ENCODE measurements around the gene ZDHHC14.
"Not testable (repeated sequence)": the region's sequence is repeated elsewhere in the genome, so short reads cannot be mapped to it uniquely, and the experiment has no call there.

ZDHHC14 gene

DNA sequence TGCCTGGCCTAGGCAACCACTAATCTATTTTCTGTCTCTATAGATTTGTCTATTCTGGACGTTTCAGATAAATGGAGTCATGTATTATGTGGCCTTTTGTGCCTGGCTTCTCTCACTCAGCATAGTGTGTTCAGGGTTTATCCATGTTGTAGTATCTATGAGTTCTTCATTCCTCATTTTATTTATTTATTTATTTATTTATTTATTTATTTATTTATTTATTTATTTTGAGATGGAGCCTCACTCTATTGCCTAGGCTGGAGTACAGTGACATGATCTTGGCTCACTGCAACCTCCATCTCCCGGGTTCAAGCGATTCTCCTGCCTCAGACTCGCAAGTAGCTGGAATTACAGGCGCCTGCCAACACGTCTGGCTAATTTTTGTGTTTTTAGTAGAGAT, 86.3 kb downstream of the ZDHHC14 start:
- DNase-seq (ENCODE audit: low spot score), result not testable (repeated sequence)

DNA sequence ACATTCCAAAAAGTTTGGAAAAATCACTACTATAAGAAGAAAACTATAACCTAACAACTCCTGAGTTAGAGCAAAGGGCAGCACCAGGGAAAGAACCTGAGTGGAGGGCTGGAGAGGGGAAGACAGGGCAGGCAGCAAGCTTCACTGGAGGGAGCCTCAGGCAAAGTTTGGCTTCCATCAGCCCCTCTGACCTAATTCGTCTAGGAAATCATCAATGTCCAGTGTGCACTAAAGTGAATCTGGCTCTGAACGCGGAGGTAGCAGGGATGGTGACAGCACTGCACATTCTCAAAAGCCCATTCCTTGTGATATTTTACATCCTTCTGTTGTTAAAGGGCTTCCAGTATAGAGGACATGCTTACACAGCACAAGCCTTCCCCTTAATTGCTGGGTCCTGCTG, 87.1 kb downstream of the ZDHHC14 start:
- no peak for DNase-seq (ENCODE audit: low spot score)

DNA sequence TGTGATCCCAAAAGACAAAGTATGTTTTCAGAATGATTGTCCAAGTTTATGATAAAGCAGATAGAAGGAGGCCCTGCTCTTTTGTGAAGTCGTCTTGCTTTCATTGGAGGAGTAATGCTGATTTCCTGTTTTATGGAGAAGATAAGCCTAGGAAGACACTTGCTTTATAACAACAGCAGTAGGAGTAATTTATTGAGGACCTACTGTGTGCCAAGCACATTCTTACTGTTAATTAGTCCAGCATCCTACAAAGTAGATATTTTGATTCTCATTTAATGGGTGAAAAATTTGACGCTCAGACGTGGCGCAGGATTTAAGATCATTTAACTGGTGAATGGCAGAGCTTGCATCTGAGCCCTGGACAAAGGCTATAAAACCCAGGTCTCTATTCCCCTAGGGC, 87.6 kb downstream of the ZDHHC14 start:
- DNase-seq (ENCODE audit: low spot score), result no peak

DNA sequence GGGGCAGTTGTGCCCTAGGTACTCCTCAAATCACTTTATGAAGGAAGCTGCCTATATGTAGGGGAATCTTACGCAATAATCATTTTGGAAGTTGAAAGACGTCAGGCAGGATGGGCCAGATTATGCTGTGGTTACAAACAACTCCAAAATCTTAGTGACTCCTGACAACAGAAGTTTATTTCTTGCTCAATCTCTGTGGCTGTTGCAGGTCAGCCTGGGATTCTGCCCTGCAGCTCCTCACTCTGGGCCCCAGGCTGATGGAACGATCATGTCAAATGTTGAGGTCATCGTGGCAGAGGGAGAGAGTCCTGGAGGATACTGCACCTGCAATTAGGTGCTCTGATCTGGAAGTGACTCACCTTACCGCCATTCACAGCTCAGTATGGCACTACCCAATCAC, 88.4 kb downstream of the ZDHHC14 start:
- no peak for DNase-seq (ENCODE audit: low spot score)

DNA sequence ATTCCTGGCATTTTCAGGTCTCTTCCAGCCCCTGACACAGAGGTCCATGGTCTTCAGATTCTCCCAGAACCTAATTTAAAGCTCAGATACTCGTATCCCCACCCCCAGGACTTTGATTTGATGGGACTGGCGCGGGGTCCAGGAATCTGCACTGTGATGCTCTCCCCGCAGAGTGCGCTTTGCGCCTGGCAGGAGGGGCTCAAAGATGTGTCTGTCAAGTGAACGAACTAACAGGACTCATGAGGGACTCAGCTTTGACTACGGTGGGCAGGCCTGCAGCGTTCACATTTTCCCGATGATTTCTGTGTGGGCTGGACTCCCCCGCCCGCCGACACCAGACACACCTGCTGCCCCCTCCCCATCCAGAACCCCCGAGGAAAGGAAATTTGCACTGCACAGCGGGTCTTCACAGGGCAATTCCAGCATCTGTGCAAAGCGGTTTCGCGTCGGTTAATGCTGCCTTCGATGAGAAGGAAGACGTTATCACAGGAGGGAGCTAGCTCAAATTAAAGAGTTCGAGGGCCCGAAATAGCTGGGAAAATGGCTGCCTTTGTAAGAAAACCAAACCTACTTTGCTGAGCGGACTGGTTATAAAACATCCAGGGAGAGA, 90.2 kb downstream of the ZDHHC14 start:
- no peak for DNase-seq (ENCODE audit: low spot score)

DNA sequence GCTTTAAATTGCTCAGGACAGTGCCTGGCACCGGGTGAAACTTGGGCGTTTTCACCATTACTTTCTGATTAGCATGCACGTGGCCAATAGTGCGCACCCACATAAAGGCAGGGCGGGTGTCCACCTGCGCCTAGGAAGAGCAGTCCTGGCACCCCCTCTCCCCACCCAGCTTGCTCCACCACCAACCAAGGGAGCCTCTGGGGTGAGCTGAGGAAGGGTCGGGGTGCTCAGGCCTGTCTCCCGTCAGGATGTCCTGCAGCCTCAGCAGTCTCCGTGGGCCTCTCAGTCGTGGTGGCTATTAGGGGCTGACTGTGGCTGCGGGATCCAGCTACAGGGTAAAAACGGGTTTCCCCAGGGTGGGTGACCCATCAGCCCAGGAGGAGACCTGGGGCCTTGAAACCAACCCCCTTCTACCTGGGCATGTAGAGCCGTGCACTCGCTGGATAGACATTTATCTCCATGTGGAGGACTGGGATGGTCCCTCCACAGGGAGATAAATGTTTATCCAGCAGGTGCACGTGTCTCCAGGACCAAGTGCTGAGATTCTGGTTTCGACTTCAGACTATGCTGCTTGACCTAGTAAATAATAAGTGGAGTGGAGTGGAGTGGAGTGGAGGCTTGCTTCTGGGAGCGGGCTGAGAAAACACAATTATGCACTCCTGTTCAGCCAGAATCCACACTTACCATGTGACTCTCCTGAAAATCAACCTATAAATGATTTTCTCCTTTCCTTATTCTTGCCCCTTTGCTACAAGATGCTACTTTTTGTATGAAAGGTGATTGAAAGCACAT, 91.1 kb downstream of the ZDHHC14 start:
- DNase-seq (ENCODE audit: low spot score), result no peak

DNA sequence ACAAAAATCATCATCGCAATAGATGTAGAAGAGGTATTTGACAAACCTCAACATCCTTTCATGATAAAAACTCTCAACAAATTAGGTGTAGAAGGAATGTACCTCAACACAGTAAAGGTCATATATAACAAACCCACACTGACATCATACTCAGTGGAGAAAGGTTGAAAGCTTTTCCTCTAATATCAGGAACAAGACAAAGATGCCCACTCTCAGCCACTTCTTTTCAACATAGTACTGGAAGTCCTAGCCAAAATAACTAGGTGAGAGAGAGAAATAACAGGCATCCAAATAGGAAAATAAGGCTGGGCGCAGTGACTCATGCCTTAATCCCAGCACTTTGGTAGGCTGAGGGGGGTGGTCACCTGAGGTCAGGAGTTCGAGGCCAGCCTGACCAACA, 95.8 kb downstream of the ZDHHC14 start:
- no peak for DNase-seq (ENCODE audit: low spot score)

DNA sequence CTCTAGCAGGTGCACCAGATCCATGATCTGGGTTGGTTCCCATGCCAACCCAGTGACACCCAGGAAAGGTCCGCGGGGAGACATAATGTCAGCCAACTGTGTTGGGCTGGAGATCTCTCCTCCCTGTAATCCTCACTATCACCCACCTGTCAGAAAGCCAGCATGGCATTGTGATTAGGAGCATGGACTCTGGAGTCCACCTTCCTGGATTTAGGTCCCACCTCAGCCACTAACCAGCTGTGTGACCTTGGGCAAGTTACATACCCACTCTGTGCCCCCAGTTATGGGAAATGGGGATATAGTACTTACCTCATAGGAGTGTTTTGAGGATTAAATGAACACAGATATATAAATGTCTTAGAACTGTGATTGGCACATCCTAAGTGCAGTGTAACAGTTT, 97.9 kb downstream of the ZDHHC14 start:
- no peak for DNase-seq (ENCODE audit: low spot score)

DNA sequence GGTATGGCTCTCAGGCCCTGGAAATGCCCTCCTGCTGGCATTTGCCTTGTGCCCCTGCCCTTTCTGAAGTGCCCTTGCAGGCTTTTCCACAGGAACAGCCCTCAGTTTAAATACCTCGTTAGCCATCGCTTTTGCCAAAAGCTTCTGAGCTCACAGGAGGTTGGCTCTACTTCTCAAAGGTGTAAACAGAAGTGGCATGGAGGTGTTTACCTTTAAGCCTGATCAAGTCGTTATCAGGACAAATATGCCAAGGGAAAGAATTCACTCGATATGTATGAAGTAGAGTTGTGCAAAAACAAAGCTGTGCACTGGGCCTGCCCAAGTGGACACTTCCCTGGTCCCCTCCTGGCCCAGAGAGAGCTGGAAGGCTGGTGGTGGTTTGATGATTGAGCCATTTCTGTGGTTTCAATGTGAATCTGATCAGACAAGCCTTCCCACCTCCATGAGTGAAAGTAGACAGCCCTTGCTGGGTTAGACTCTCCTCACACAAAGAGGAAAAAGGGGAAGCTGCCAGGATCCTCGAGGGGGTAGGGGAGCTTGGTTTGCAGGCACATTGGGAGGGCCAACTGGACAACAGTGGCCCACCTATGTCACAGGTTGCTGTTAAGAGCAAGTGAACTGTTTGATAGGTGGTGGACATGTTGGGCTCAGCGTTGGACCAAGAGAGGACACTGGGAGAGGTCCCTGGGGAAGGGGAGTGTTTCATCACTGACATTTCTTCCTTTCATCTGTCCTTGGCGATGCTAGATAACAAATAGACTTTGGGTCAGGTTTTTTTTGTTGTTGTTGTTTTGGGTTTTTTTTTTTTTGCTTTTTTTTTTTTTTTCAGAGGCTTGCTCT, 98.7 kb downstream of the ZDHHC14 start:
- DNase-seq (ENCODE audit: low spot score), result no peak

DNA sequence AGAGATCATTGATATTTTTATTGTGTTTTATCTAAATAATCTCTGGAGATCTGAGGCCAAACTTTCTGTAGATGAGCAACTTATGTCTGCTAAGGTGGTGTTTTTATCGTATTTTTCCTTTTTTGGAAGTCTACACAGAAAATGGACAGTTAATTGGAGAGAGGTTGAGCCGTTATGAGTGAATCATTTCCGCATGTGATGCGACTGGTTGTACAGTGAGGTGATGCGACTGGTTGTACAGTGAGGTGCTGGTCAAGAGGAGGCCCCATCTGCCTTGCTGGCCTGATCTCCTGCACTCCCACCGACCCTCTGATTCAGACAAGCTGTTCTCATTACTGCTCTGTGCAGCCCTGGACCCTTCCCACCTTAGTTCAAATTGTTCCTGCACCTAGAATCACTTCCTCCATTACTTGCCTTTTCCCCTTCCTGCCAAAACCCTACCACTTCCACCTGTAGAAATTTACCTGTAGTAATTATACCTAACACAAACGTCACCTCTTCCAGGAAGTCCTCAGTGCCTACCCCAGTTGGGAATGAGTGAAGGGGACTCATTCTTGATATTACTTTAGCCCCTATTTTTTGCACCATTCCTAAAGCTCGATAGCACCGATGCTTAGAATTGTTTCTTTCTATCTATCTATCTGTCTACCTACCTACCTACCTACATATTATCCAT, 100.3 kb downstream of the ZDHHC14 start:
- DNase-seq (ENCODE audit: low spot score), result no peak

DNA sequence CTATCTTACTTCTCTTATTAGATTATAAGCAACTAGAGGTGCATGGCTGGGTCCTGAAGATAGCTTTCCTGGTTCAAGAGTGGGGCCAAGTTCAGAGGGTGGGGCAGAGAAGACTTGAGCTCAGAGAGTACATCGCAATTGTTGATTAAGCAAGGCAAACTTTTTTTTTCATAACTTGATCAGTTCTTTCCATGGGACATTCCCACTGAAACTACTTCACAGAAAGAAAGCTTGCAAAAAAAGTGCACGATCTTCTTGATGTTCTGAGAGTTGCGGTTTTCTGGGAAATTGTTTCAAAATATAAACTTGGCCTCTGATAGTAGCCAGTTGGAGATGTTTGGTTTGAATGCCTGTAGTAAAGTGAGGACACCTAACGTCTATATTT, 100.9 kb downstream of the ZDHHC14 start:
- no peak for DNase-seq (ENCODE audit: low spot score)

DNA sequence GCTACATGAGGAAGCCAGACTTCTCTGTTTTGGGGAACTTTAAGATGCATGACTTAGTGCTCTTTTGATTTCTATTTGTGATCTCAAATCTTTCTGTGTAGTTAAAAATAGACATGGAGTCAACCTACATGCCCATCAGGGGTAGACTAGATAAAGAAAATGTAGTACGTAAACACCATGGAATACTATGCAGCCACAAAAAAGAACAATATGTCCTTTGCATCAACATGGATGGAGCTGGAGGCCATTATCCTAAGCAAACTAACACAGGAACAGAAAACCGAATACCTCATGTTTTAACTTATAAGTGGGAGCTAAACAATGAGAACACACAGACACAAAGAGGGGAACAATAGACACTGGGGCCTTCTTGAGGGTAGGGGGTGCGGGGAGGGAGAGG, 102.8 kb downstream of the ZDHHC14 start:
- DNase-seq (ENCODE audit: low spot score), result no peak

DNA sequence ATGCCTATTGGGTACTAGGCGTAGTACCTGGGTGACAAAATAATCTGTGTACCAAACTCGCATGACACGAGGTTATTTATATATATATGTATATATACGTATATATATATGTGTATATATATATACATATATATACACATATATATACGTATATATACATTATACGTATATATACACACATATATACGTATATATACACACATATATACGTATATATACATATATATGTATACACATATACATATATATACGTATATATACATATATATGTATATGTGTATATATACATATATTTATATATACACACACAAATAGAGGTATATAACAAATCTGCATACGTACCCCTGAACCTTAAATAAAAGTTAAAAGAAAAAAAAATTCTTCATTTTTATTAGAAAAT, 103.2 kb downstream of the ZDHHC14 start:
- no peak for DNase-seq (ENCODE audit: low spot score)

DNA sequence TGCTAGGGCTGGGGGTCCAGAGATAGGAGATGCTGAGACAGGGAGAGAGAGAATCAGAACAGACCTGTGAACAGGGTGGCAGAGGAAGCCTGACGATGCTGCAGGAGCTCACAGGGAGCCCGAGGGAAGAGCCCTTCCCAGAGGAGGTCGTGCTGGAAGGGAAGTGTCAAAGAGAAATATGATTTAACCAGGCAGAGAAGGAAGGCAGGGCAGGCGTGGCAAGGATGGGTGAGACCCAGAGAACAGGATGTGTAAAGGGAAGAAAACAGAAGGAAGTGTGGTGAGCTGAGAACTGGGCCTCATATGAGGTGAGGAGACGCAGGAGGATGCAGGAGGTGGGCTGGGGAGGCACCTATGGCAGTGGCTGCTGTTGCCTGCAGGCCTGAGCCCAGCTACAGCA, 105.6 kb downstream of the ZDHHC14 start:
- DNase-seq (ENCODE audit: low spot score), result no peak

DNA sequence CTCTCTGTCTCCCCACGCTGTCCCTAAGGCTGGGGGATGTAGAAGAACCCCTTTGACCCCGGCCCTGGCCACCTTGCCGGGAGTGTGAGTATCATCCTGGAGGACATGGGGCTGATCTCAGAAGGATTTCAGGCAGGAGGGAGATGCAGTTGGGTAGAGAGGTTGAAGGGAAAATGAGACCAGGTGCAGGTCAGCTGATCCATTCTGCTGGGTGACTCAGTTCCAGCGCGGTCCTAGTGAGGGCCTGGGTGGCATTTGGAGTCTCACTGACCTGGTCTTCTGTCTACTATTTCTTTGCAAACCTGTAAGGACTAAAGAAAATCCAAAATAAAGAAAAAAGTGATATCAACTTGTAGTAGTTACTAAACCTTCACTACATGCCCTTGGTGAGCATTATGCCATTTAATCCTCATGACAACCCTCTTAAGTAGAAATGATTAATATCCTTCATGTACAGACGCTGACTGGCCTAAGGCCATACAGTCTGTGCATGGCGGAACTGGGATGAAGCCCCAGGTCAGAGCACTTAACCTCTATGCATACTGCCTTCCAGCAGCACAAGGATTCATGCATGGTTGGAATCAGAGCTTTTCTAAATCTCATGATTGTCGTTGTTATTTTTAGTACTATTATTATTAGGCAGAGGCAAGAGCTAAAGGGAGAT, 106.3 kb downstream of the ZDHHC14 start:
- no peak for DNase-seq (ENCODE audit: low spot score)

DNA sequence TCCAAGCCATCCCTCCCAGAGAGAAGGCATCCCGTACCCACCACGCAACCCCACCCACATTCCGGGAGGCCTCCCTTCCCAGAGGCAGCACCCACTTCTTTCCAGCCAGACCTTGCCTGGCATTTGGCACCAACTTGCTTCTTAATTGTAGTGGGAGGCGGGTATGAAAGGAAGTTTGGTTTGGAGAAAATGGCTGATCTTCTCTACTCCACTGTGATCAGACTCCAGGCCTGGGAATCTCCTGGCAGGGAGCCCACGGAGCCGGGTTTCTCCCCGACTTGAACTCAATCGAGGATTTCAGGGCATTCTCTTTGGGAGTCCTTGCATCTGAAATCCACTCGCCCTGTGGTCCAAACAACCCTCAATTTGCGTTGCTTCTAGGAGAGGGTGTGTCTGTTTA, 107.1 kb downstream of the ZDHHC14 start:
- DNase-seq (ENCODE audit: low spot score), result no peak

DNA sequence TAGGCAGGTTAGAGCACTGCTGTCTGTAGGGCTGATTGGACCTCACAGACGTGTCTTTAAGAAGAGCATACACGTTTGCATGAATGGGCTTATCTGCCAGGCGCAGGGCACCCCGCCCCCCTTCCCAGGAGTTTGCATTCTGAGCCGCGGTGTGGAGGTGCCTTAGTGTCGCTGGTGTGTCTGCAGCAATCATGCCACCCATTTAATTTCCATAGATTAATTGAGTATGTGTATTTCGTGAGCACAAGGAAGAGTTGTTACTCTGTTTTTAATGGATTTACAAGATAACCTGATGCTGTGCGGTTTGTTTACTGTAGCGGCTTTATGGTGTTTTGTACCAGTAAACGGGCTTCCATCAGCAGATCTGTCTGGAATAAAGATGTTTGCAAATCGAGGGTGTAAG, 107.7 kb downstream of the ZDHHC14 start:
- DNase-seq (ENCODE audit: low spot score), result no peak

DNA sequence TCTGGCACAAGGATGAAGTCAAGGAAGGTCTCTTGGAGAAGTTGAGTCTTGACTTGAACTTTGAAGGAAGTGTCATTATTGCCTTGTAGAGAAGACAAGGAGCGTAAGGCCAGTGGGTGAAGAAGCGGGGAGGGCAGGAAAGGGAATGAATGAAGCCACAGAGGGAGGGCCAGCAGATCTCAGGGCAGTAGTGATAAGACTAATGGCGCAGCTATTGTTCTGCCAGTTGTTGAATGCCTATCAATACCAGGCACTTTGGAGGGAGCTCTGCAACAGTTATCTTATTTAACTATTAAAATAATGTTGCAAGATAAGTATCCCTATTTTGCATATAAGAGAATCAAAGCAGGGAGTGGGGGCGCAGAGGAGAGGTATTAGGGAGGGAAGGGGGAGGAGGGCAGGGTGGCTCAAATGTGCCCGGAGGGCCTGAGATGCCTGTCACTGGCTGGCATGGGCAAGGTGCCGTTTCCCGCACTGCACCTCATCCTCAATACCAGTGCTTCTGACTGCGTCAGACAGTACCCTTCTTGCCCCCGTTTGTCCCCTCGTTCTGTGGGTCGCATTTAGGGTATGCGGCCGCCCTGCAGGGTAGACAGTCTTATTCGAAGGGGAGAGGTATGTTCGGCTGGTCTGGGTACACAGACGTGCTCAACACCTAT, 109.8 kb downstream of the ZDHHC14 start:
- DNase-seq (ENCODE audit: low spot score), result no peak

DNA sequence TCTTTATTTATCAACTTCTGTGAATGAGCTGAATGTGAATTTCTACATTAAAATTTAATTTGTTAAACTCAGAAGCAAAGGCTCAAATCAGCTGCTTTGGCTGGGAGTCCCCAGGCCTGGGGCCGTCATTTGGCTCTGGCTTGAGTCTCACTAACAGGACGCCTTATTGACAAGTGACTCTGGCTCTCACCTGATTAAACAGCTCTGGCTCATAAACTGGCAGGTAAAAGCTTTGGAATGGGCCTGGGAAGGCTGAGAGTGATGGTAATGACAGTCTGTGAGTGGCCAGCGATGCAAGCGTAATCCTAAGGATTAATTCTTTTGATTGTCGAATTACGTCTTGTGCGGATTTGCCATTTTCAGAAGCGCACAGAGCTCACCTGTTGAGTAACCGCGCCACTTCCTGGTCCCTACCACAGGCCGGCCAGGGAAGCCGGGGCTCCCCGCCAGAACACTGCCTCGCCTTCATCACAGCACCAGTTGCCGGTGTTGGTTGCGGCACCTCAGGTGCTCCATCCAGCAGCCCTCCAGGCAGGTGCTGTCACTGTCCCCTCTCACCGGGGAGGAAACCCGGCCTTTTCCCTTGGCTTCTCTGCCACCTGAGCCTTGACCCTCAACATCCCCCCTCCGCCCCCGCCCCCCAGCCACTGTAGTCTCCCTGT, 110.7 kb downstream of the ZDHHC14 start:
- no peak for DNase-seq (ENCODE audit: low spot score)

DNA sequence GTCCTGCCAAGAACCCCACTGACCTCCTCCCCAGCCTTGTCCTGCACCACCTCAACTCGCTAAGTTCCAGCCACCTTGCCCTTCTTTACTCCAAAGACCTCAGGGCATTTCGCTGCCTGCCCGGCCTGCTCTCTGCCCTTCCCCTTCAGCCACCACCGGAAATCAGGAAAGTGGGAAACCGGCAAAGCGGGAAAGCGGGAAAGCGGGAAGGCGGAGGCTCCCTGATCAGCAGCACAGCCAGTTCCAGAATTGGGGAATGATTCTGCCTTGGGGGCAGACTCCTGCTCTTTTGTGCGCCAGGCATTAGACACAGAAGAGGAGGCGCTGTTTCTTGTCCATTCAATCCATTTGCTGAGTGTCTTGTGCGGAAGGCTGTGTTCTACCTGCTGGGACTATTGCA, 111.3 kb downstream of the ZDHHC14 start:
- no peak for DNase-seq (ENCODE audit: low spot score)

DNA sequence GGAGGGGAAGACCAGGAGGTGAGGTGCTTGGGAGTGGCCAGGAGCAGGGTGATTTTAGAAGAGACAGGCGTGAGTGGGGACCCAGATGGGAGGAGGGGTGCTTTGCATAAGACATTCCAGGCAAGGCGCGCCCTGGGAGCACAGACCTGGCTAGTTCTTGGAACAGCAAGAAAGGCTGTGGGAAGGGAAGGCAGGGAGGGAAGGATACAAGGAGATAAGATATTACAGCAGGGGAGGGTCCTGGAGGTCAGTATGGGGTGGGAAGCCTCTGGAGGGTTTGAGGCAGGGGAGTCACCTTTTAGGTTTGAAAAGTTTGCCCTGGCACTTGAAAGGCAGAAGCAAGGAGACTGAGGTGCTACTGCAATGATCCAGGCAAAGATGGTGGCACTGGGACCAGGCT, 111.8 kb downstream of the ZDHHC14 start:
- no peak for DNase-seq (ENCODE audit: low spot score)

All from RKO (cell line).